H1 (cell line): ENCODE results near the gene TTPAL. TPM values are rescaled to one million over a fixed set of nuclear protein-coding genes. Genes with fewer than 3 reads are reported as not detected.

ENCODE experiments used
- CTCF ChIA-PET: fragments of 300-600 bp; sonication (Branson Sonifier 250); formaldehyde crosslinking; loops from one replicate; lab custom pipeline; 2021; ENCODE audit not compliant: partially characterized antibody; lab: Charles Lee
- POLR2A ChIA-PET: fragments of 300-600 bp; sonication (Branson Sonifier 250); formaldehyde crosslinking; loops from one replicate; lab custom pipeline; 2021; ENCODE audit warnings: inconsistent platforms; ENCODE audit not compliant: partially characterized antibody; lab: Charles Lee
- DNase-seq, 2 experiments: peaks; one replicate each; pipeline versions ENCODE4 v3.0.0 to v3.0.0-alpha.2; 2010 to 2022; ENCODE audit warnings: low spot score in 2 of 2, low read depth in 1 of 2, mixed read lengths in 1 of 2
- FAIRE-seq: peaks from 2 replicates; lab custom pipeline; 2011; peaks lifted over from hg19 to GRCh38; lab: Jason Lieb, UNC
- H2AFZ ChIP-seq: 2 replicates; pipeline ENCODE4 v1.8.1; 2012; ENCODE audit warnings: low read length, inconsistent platforms
- H2AK5ac ChIP-seq: 2 replicates; pipeline ENCODE4 v1.6.1; 2013; ENCODE audit warnings: low read depth, low read length
- H2BK120ac ChIP-seq: replicated peaks from 2 replicates; pipeline ENCODE3; 2013; ENCODE audit warnings: low read depth, low read length, inconsistent platforms
- H2BK12ac ChIP-seq: 2 replicates; pipeline ENCODE4 v1.6.1; 2013; ENCODE audit warnings: low read depth, low read length
- H2BK15ac ChIP-seq: 2 replicates; pipeline ENCODE4 v1.6.1; 2013; ENCODE audit warnings: low read length
- H2BK20ac ChIP-seq: 2 replicates; pipeline ENCODE4 v1.6.1; 2013; ENCODE audit warnings: low read length
- H2BK5ac ChIP-seq: 2 replicates; pipeline ENCODE4 v1.6.1; 2013; ENCODE audit warnings: low read depth, low read length
- H3K14ac ChIP-seq: 2 replicates; pipeline ENCODE4 v1.6.1; 2013; ENCODE audit warnings: inconsistent platforms; ENCODE audit not compliant: insufficient read length
- H3K18ac ChIP-seq: 2 replicates; pipeline ENCODE4 v1.6.1; 2013; ENCODE audit warnings: low read length; ENCODE audit errors: extremely low read depth
- H3K23ac ChIP-seq: 2 replicates; pipeline ENCODE4 v1.6.1; 2013; ENCODE audit warnings: inconsistent platforms; ENCODE audit not compliant: insufficient read length
- H3K23me2 ChIP-seq: 2 replicates; pipeline ENCODE4 v1.6.1; 2013; ENCODE audit warnings: low read depth, low read length
- H3K27ac ChIP-seq: 2 replicates; pipeline ENCODE4 v1.6.1; 2011; ENCODE audit warnings: low read depth, low read length, inconsistent platforms
- H3K27me3 ChIP-seq, 4 experiments: replicated peaks in 1 of 4; 1 replicate in 1 of 4; 2 replicates in 3 of 4; pipeline versions ENCODE4 v1.6.1 to v1.8.1; 2011 to 2013; ENCODE audit warnings: low read length in 3 of 4, mild to moderate bottlenecking in 3 of 4, inconsistent platforms in 2 of 4, mixed read lengths in 2 of 4, moderate library complexity in 1 of 4; ENCODE audit not compliant: control insufficient read depth in 3 of 4, insufficient read depth in 3 of 4; ENCODE audit errors: extremely low read depth in 1 of 4
- H3K36me3 ChIP-seq, 4 experiments: 2 replicates each; pipeline versions ENCODE4 v1.6.1 to v1.8.1; 2011 to 2013; ENCODE audit warnings: mild to moderate bottlenecking in 4 of 4, low read length in 3 of 4, moderate library complexity in 2 of 4, control low read depth in 1 of 4, inconsistent platforms in 1 of 4; ENCODE audit not compliant: insufficient read depth in 4 of 4, control insufficient read depth in 2 of 4
- H3K4ac ChIP-seq: replicated peaks from 2 replicates; pipeline ENCODE3; 2013; ENCODE audit warnings: low read length, low read depth, mixed read lengths, inconsistent platforms; ENCODE audit not compliant: insufficient read length
- H3K4me1 ChIP-seq, 4 experiments: replicated peaks in 1 of 4; 1 replicate in 1 of 4; 2 replicates in 3 of 4; pipeline versions ENCODE4 v1.6.1 to v1.8.1; 2011 to 2013; ENCODE audit warnings: low read length in 3 of 4, inconsistent platforms in 2 of 4, mixed read lengths in 1 of 4; ENCODE audit not compliant: insufficient read depth in 4 of 4, control insufficient read depth in 3 of 4
- H3K4me2 ChIP-seq, 2 experiments: 2 replicates each; pipeline versions ENCODE4 v1.6.1 to v1.8.1; 2011 to 2013; ENCODE audit warnings: low read depth in 2 of 2, low read length in 2 of 2, control low read depth in 1 of 2, inconsistent platforms in 1 of 2, mild to moderate bottlenecking in 1 of 2; ENCODE audit not compliant: insufficient read depth in 1 of 2
- H3K4me3 ChIP-seq, 4 experiments: fragments of 200-600, 300-600 bp in 1 of 4; sonication (generic), shearing (Covaris generic), sonication (Bioruptor Twin) in 1 of 4; 2 replicates each; pipeline versions ENCODE4 v1.5.1 to v1.8.1; 2011 to 2016; ENCODE audit warnings: low read length in 4 of 4, low read depth in 3 of 4, control low read depth in 2 of 4, inconsistent platforms in 2 of 4, mild to moderate bottlenecking in 2 of 4, mixed read lengths in 1 of 4, moderate library complexity in 1 of 4; ENCODE audit not compliant: insufficient read depth in 2 of 4; ENCODE audit errors: extremely low read depth in 1 of 4
- H3K56ac ChIP-seq: replicated peaks from 2 replicates; pipeline ENCODE3; 2013; ENCODE audit warnings: low read depth, mild to moderate bottlenecking, mixed read lengths, low read length, inconsistent platforms; ENCODE audit not compliant: insufficient read length
- H3K79me1 ChIP-seq: 2 replicates; pipeline ENCODE4 v1.6.1; 2013; ENCODE audit warnings: low read depth, low read length, control low read depth
- H3K79me2 ChIP-seq, 2 experiments: 2 replicates each; pipeline versions ENCODE4 v1.6.1 to v1.8.1; 2012 to 2013; ENCODE audit warnings: low read length in 2 of 2, mild to moderate bottlenecking in 2 of 2, inconsistent platforms in 1 of 2; ENCODE audit not compliant: insufficient read depth in 2 of 2, control insufficient read depth in 1 of 2
- H3K9ac ChIP-seq, 4 experiments: replicated peaks in 1 of 4; 1 replicate in 1 of 4; 2 replicates in 3 of 4; pipeline versions ENCODE4 v1.6.1 to v1.8.1; 2011 to 2013; ENCODE audit warnings: low read depth in 3 of 4, low read length in 3 of 4, control low read depth in 2 of 4, mild to moderate bottlenecking in 2 of 4, moderate library complexity in 2 of 4, inconsistent platforms in 1 of 4; ENCODE audit errors: extremely low read depth in 1 of 4
- H3K9me3 ChIP-seq, 2 experiments: 2 replicates each; pipeline versions ENCODE4 v1.6.1 to v1.8.1; 2012 to 2013; ENCODE audit warnings: mild to moderate bottlenecking in 2 of 2, moderate library complexity in 2 of 2, control low read depth in 1 of 2, inconsistent platforms in 1 of 2, low read depth in 1 of 2, low read length in 1 of 2, mixed read lengths in 1 of 2; ENCODE audit not compliant: insufficient read depth in 2 of 2
- H4K20me1 ChIP-seq, 2 experiments: replicated peaks in 1 of 2; 2 replicates each; pipeline versions ENCODE3 to v1.8.1; 2011 to 2013; ENCODE audit warnings: inconsistent platforms in 2 of 2, low read length in 2 of 2, mild to moderate bottlenecking in 1 of 2; ENCODE audit not compliant: insufficient read depth in 2 of 2, control insufficient read depth in 1 of 2
- H4K5ac ChIP-seq: 2 replicates; pipeline ENCODE4 v1.6.1; 2013; ENCODE audit warnings: low read length, low read depth, mixed read lengths, inconsistent platforms; ENCODE audit not compliant: insufficient read length
- H4K8ac ChIP-seq: 2 replicates; pipeline ENCODE4 v1.8.0; 2013; ENCODE audit warnings: mild to moderate bottlenecking, moderate library complexity, low read length, inconsistent platforms; ENCODE audit not compliant: insufficient read depth; ENCODE audit errors: extremely low read depth
- H4K91ac ChIP-seq: replicated peaks from 2 replicates; pipeline ENCODE3; 2013; ENCODE audit warnings: low read length, mixed read lengths, inconsistent platforms; ENCODE audit not compliant: insufficient read length
- BACH1 ChIP-seq: IDR thresholded peaks from 2 replicates; pipeline ENCODE4 v1.6.1; 2012; ENCODE audit warnings: low read length, improper control_type of control experiment
- CBX5 ChIP-seq: fragments of 300-800, 300-1000 bp; sonication (generic); IDR thresholded peaks from 2 replicates; pipeline ENCODE4 v1.7.1; 2016; ENCODE audit warnings: antibody characterized with exemption, low read length, low read depth
- CEBPB ChIP-seq: IDR thresholded peaks from 2 replicates; pipeline ENCODE4 v1.6.1; 2012; ENCODE audit warnings: low read depth, low read length
- EGR1 ChIP-seq: IDR thresholded peaks from 2 replicates; pipeline ENCODE4 v1.6.1; 2011; ENCODE audit warnings: low read depth, low read length, borderline replicate concordance
- FOSL1 ChIP-seq: IDR thresholded peaks from 2 replicates; pipeline ENCODE4 v1.6.1; 2011; ENCODE audit warnings: mild to moderate bottlenecking, low read depth, low read length, moderate library complexity; ENCODE audit not compliant: insufficient read depth
- HDAC6 ChIP-seq: IDR thresholded peaks from one replicate; pipeline ENCODE4 v1.7.1; 2012; ENCODE audit warnings: low read depth, mild to moderate bottlenecking, inconsistent platforms, low read length, moderate library complexity
- JUND ChIP-seq: IDR thresholded peaks from 2 replicates; pipeline ENCODE4 v1.6.1; 2011; ENCODE audit warnings: mild to moderate bottlenecking, improper control_type of control experiment, low read length
- MAX ChIP-seq: IDR thresholded peaks from 2 replicates; pipeline ENCODE4 v1.6.1; 2012; ENCODE audit warnings: inconsistent platforms
- POLR2AphosphoS5 ChIP-seq: IDR thresholded peaks from 2 replicates; pipeline ENCODE4 v1.6.1; 2011; ENCODE audit warnings: low read depth, low read length
- RNF2 ChIP-seq: fragments of 200-900, 300-1000 bp; sonication (generic); IDR thresholded peaks from 2 replicates; pipeline ENCODE4 v1.7.1; 2016; ENCODE audit warnings: borderline replicate concordance, low read depth, mild to moderate bottlenecking, antibody characterized with exemption, low read length; ENCODE audit not compliant: poor library complexity, severe bottlenecking; ENCODE audit errors: missing control alignments
- SAP30 ChIP-seq: fragments of 300-600 bp; sonication (generic); IDR thresholded peaks from 2 replicates; pipeline ENCODE4 v1.7.1; 2012; ENCODE audit warnings: low read length, moderate library complexity, mild to moderate bottlenecking, inconsistent platforms; ENCODE audit not compliant: insufficient read depth, insufficient replicate concordance
- SIX5 ChIP-seq: IDR thresholded peaks from 2 replicates; pipeline ENCODE4 v1.6.1; 2011; ENCODE audit warnings: mild to moderate bottlenecking, low read depth, low read length
- SRF ChIP-seq: IDR thresholded peaks from 2 replicates; pipeline ENCODE4 v1.6.1; 2011; ENCODE audit warnings: mild to moderate bottlenecking, low read depth, low read length, moderate library complexity
- TAF1 ChIP-seq: IDR thresholded peaks from 2 replicates; pipeline ENCODE4 v1.6.1; 2011; ENCODE audit warnings: mild to moderate bottlenecking, low read depth, low read length
- WGBS, 2 experiments: shearing (Covaris generic) in 1 of 2; methylation state at CpG; one replicate each; pipeline versions ENCODE4 v1.1.6 to v1.1.7; 2013 to 2015; ENCODE audit warnings: low lambda C conversion rate in 2 of 2, mixed read lengths in 2 of 2, inconsistent platforms in 1 of 2, low coverage in 1 of 2, missing lambda C conversion rate in 1 of 2; ENCODE audit not compliant: insufficient replicate concordance in 2 of 2, insufficient coverage in 1 of 2, insufficient read length in 1 of 2; ENCODE audit errors: extremely low coverage in 1 of 2, missing lambda C conversion rate in 1 of 2; 5-methylcytosine and 5-hydroxymethylcytosine counted together
- polyA plus RNA-seq, 7 experiments: library from polyadenylated mRNA; depleted of rRNA in 3 of 7; stranded (reverse) in 5 of 7; unstranded in 2 of 7; fragments of >200 nt in 5 of 7; fragments of 200-250 nt in 2 of 7; gene quantifications; 1 replicate in 5 of 7; 2 replicates in 1 of 7; 4 replicates in 1 of 7; pipeline versions ENCODE4 v1.2.1 to v1.2.3, GENCODE V29; 2011 to 2013; ENCODE audit warnings: missing spikeins in 2 of 7, mixed read lengths in 2 of 7
- total RNA-seq: library from RNA; stranded (reverse); fragmentation: NEBNext Ultra II Directional; extraction: Animal tissue kit (Norgen Biotek cat#: 25700); gene quantifications from 2 replicates; pipeline ENCODE4 v1.2.1, GENCODE V29; 2021

The TTPAL gene
- total and polyA plus RNA-seq, 2 of the 8 experiments (the other 6 are each of a cell fraction or from before 2014, with no cell fraction given) = 2.8 to 14.0 TPM

- Histone ChIP-seq H3K56ac (no peak overlapping the region), H2BK5ac (no peak overlapping the region), H3K4me2 (no peak overlapping the region), H3K79me1 (no peaks in the 10 kb centered on the region), H3K23ac (no peak overlapping the region), H2BK12ac (no peak overlapping the region), H2AK5ac (no peak overlapping the region), H3K14ac (no peak overlapping the region), H3K27me3 (no peaks in the 10 kb centered on the region), H3K36me3 (no peaks in the 10 kb centered on the region), H3K4me3 (no peak overlapping the region), H4K20me1 (peaks cover 0 to 2% of the 10 kb centered on the region in 2 experiments), H3K9ac (no peak overlapping the region), H3K79me2 (no peaks in the 10 kb centered on the region), H2BK120ac (no peak overlapping the region), H2AFZ (no peak overlapping the region), H2BK15ac (no peak overlapping the region), H4K5ac (no peak overlapping the region), H4K8ac (no peak overlapping the region), H3K9me3 (no peaks in the 10 kb centered on the region), H3K23me2 (no peaks in the 10 kb centered on the region), H3K27ac (no peak overlapping the region), H3K4ac (peak overlapping the region; percentile 21), H4K91ac (no peak overlapping the region), H3K18ac (no peak overlapping the region), H2BK20ac (no peak overlapping the region), H3K4me1 (no peaks in the 10 kb centered on the region)
- TF ChIP-seq HDAC6 (no peak), SRF (no peak), SAP30 (no peak), POLR2AphosphoS5 (no peak), CEBPB (no peak), JUND (no peak), EGR1 (no peak), RNF2 (no peak), TAF1 (no peak), BACH1 (no peak), CBX5 (no peak), SIX5 (no peak), FOSL1 (no peak), MAX (no peak)
- DNase-seq (no peak), FAIRE-seq (no peak)
- POLR2A ChIA-PET = no interaction called here
- WGBS, 2 experiments = 83% methylated on average over 7 of the region's 7 CpGs; no CpG with 5 or more reads in 1 of the 2 experiments
- CTCF ChIA-PET = interaction anchor here (1.0 to 3.1 kb wide), 12 partner anchors 10 to 235 kb away, joined by 3 to 33 read pairs (median 7); no protein-coding TSS in a partner anchor
Measured at GRCh38 chr20:44450903-44451450, 24.7 kb upstream of the TTPAL start.
